ENCODE measurements around the gene PAF1.
A peak's percentile ranks its signal among the peaks of the same experiment; 100 is the strongest.

GRCh38 chr19:39412100-39412866, 21.4 kb upstream of the PAF1 start, which contains the start of gene PLEKHG2:
- TF ChIP-seq CTCF (conservative IDR thresholded peaks at IDR 0.05) (peak; percentile 73), ZFX (IDR thresholded peaks at IDR 0.05) (no peak)

All from C4-2B (cell line).